Kidney epithelial cell (primary cell): ENCODE data around the gene ILDR1. TPM values are rescaled to one million over a fixed set of nuclear protein-coding genes. Genes with fewer than 3 reads are reported as not detected.
"Not testable (repeated sequence)": the region's sequence is repeated elsewhere in the genome, so short reads cannot be mapped to it uniquely, and the experiment has no call there.

Experiments
- DNase-seq: peaks from one replicate; pipeline ENCODE4 v3.0.0-alpha.2; 2010; ENCODE audit warnings: low read depth
- H3K27me3 ChIP-seq: 2 replicates; pipeline ENCODE4 v1.6.0; 2011; ENCODE audit warnings: low read length; ENCODE audit not compliant: control insufficient read depth, insufficient read depth
- H3K36me3 ChIP-seq: 2 replicates; pipeline ENCODE4 v1.5.1; 2011; ENCODE audit warnings: low read length; ENCODE audit not compliant: control insufficient read depth, insufficient read depth
- H3K4me3 ChIP-seq: 2 replicates; pipeline ENCODE4 v1.5.1; 2011; ENCODE audit warnings: low read depth, mild to moderate bottlenecking, control low read depth, low read length
- CTCF ChIP-seq: IDR thresholded peaks from 2 replicates; pipeline ENCODE4 v1.5.1; 2011; ENCODE audit warnings: mild to moderate bottlenecking, moderate library complexity, low read length, control low read depth, inconsistent platforms; ENCODE audit not compliant: insufficient read depth, poor library complexity, severe bottlenecking
- total RNA-seq: library from RNA; depleted of rRNA; stranded (reverse); fragments of >200 nt; gene quantifications from 2 replicates; pipeline ENCODE4 v1.2.3, GENCODE V29; 2015

Gene ILDR1
- total RNA-seq, 1 donor from 2014 or later = 3.7 TPM

GRCh38 chr3:122063908-122064307, 41.9 kb upstream of the ILDR1 start:
- H3K4me3 ChIP-seq = no peak overlapping the region
- no peaks in the 10 kb centered on the region for H3K27me3 ChIP-seq
- no peak for TF ChIP-seq CTCF
- no peaks in the 10 kb centered on the region for H3K36me3 ChIP-seq
- DNase-seq = no peak

DNA sequence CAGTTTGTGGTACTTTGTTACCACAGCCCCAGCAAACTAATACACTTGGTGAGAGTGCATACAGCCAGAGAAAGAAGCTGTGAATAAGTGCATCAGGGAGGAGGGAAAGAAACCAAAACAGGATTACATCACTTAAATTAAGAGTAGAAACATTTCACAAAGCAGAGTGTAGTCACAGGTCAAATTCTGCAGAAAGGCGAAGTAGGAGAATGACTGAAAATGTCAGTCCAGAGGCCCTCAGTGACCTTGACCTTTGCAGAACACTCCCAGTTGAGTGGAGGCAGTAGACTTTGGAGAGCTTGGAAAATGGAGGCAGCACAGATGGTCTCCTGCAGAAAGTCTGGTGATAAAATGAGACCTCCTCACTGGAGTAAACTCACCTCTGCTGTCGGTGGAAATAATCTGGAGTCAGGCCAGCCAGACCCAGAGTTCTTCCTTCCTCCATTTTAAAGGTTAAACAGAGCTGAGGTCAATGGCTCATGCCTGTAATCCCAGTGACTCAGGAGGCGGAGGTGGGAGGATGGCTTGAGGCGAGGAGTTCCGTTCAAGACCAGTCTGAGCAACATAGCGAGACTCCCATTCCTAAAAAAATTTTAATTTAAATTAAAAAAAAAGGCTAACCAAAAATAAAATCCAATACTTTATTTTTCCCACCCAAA, 38.1 kb upstream of the ILDR1 start:
- H3K4me3 ChIP-seq = no peak overlapping the region
- no peaks in the 10 kb centered on the region for H3K27me3 ChIP-seq
- no peak for DNase-seq
- no peaks in the 10 kb centered on the region for H3K36me3 ChIP-seq
- no peak for TF ChIP-seq CTCF

DNA sequence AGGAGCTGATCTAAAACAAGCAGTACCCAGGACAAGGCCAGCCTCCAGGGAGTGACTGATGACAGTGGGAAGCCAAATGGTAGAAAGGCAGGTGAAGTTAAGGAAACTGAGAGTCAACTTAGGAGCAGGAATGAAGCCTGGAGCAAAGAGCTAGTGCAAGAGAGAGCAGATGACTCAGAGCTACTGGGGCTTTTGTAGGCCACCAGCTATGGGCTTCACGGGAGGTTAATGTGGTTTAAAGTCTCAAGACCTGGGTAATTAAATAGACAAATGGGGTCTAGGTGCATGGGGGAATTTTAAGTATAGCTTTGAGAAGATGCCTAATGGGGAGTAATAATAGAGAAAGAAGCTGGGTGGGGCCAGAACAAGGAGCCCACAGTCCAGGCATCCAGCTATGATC, 36.2 kb upstream of the ILDR1 start:
- Histone ChIP-seq H3K27me3 (no peaks in the 10 kb centered on the region), H3K36me3 (no peaks in the 10 kb centered on the region), H3K4me3 (no peak overlapping the region)
- TF ChIP-seq CTCF = no peak
- DNase-seq = no peak

- TF ChIP-seq CTCF = no peak
- H3K27me3 ChIP-seq = no peaks in the 10 kb centered on the region
- DNase-seq = no peak
- H3K36me3 ChIP-seq = no peaks in the 10 kb centered on the region
- H3K4me3 ChIP-seq = no peak overlapping the region
Measured at GRCh38 chr3:122057671-122058070, 35.6 kb upstream of the ILDR1 start.

DNA sequence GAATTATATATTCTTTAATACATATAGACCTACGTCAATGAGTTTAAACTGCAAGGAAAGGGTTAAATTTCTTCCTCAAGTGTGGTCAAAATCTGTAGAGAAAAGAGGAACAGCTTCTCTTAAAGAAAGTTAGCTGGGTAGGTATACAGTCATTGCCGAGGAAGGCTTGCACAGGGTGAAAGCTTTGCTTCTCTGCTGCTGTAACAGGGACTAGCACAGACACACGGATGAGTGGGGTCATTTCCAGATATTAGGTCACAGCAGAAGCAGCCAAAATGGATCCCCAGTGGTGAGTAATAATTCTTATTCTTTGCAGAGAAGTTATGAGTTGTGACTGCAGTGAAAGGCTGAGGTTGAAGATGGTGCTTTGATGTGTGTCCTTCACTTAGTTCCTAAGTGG, 33.2 kb upstream of the ILDR1 start, which contains the start of gene CD86:
Gene CD86, plus strand, starts transcription at position 148 of the 400 bp plus-strand sequence. Its CDS starts 128 bp downstream, at position 276.
- no peak for DNase-seq
- TF ChIP-seq CTCF = no peak
- no peak within 1 kb of the TSS for H3K4me3 ChIP-seq
- no peaks in the 10 kb centered on the region for H3K36me3 ChIP-seq
- no peaks in the 10 kb centered on the region for H3K27me3 ChIP-seq

DNA sequence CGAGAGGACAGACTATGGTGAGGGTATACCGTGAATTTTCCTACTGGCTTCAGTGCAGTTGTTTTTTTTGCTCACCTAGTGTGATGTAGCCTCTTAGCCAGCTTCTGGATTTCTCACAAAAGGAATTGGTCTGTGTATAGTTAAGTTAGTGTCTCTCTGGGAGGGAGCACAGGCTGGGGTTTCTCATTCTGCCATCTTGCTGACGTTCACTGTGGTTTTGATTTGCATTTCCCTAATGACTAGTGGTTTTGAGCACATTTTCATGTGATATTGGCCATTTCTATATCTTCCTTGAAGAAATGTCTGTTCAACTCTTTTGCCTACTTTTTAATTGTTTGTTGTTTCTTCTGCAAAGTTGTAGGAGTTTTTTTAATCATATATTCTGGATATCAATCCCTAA, 30.9 kb upstream of the ILDR1 start:
- Histone ChIP-seq H3K4me3 (no peak overlapping the region), H3K36me3 (no peaks in the 10 kb centered on the region), H3K27me3 (no peaks in the 10 kb centered on the region)
- TF ChIP-seq CTCF = no peak
- no peak for DNase-seq

DNA sequence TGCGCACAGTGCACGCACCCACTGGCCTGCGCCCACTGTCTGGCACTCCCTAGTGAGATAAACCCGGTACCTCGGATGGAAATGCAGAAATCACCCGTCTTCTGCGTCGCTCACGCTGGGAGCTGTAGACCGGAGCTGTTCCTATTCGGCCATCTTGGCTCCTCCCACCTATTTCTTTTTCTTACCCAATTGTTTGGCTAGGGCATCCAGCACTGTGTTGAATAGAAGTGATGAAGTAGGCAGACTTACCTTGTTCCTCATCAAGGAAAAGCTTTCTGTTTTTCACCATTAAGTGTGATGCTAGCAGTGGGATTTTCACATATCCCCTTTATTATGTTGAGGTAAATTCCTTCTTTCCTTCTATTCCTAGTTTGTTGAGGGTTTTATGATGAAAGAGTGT, 25.7 kb upstream of the ILDR1 start:
- not testable (repeated sequence) for H3K4me3 ChIP-seq, H3K36me3 ChIP-seq, H3K27me3 ChIP-seq, DNase-seq

DNA sequence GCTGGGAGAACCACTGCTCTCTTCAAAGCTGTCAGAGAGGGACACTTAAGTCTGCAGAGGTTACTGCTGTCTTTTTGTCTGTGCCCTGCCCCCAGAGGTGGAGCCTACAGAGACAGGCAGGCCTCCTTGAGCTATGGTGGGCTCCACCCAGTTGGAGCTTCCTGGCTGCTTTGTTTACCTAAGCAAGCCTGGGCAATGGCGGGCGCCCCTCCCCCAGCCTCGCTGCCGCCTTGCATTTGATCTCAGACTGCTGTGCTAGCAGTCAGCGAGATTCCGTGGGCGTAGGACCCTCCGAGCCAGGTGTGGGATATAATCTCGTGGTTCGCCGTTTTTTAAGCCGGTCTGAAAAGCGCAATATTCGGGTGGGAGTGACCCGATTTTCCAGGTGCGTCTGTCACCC, 25.2 kb upstream of the ILDR1 start:
- not testable (repeated sequence) for H3K4me3 ChIP-seq, DNase-seq, H3K36me3 ChIP-seq, H3K27me3 ChIP-seq
